HG03558 (cell line): ENCODE results near the gene SPG7.

ENCODE experiments used
- ATAC-seq: cut with Tn5 transposase; IDR thresholded peaks from one replicate; pipeline ENCODE4 v1.9.1; 2021; ENCODE audit warnings: moderate number of reproducible peaks; ENCODE audit not compliant: unreplicated experiment; ENCODE audit errors: extremely low read depth

The SPG7 gene

GRCh38 chr16:89510526-89510925 lies 2.3 kb downstream of the SPG7 start:
- ATAC-seq, result no peak

GRCh38 chr16:89511374-89511773 lies 3.2 kb downstream of the SPG7 start:
- ATAC-seq, result no peak

GRCh38 chr16:89512453-89512852 lies 4.2 kb downstream of the SPG7 start:
- ATAC-seq, result no peak

GRCh38 chr16:89517128-89517527 lies 8.9 kb downstream of the SPG7 start:
- ATAC-seq, result no peak

GRCh38 chr16:89519881-89520280 lies 11.7 kb downstream of the SPG7 start:
- no peak for ATAC-seq

- no peak for ATAC-seq
Observed at GRCh38 chr16:89522287-89522686, 14.1 kb downstream of the SPG7 start.

- ATAC-seq, result no peak
Observed at GRCh38 chr16:89523680-89524344, 15.6 kb downstream of the SPG7 start.

- no peak for ATAC-seq
Observed at GRCh38 chr16:89525146-89525913, 17.1 kb downstream of the SPG7 start.

GRCh38 chr16:89529097-89529496 lies 20.9 kb downstream of the SPG7 start:
- no peak for ATAC-seq

GRCh38 chr16:89530401-89531381 lies 22.5 kb downstream of the SPG7 start:
- ATAC-seq, result no peak

GRCh38 chr16:89531821-89532526 lies 23.8 kb downstream of the SPG7 start:
- ATAC-seq, result no peak

- no peak for ATAC-seq
Observed at GRCh38 chr16:89534252-89534756, 26.1 kb downstream of the SPG7 start.

- no peak for ATAC-seq
Observed at GRCh38 chr16:89536371-89536770, 28.2 kb downstream of the SPG7 start.

- ATAC-seq, result no peak
Observed at GRCh38 chr16:89536886-89537548, 28.8 kb downstream of the SPG7 start.

- no peak for ATAC-seq
Observed at GRCh38 chr16:89537549-89537925, 29.3 kb downstream of the SPG7 start.

- ATAC-seq, result no peak
Observed at GRCh38 chr16:89538286-89538685, 30.1 kb downstream of the SPG7 start.

GRCh38 chr16:89540557-89540956 lies 32.4 kb downstream of the SPG7 start:
- no peak for ATAC-seq

GRCh38 chr16:89541792-89542191 lies 33.6 kb downstream of the SPG7 start:
- no peak for ATAC-seq

- ATAC-seq, result no peak
Observed at GRCh38 chr16:89544113-89544512, 35.9 kb downstream of the SPG7 start.

- ATAC-seq, result no peak
Observed at GRCh38 chr16:89544713-89545043, 36.5 kb downstream of the SPG7 start.
